HepG2 (cell line): ENCODE results near the gene ENO1. TPM values are rescaled to one million over a fixed set of nuclear protein-coding genes. Genes with fewer than 3 reads are reported as not detected.
A peak's percentile ranks its signal among the peaks of the same experiment; 100 is the strongest.

Experiments
- ELF3 ChIP-seq: IDR thresholded peaks from 2 replicates; pipeline ENCODE4 v1.6.1; 2016; ENCODE audit warnings: missing genetic modification reagents, missing compliant biosample characterization
- FOXP1 ChIP-seq, 2 experiments: fragments of 450-650 bp in 1 of 2; IDR thresholded peaks; 2 replicates each; pipeline ENCODE4 v1.6.1; 2017 to 2018; ENCODE audit warnings: antibody characterized with exemption in 1 of 2
- HBP1 ChIP-seq: IDR thresholded peaks from 2 replicates; pipeline ENCODE4 v1.6.1; 2016; ENCODE audit warnings: low read depth, control low read depth
- HDAC2 ChIP-seq: sonication (generic); formaldehyde crosslinking; IDR thresholded peaks from 2 replicates; pipeline ENCODE4 v1.4.0; 2020; ENCODE audit warnings: missing genetic modification reagents
- HES4 ChIP-seq: sonication (generic); formaldehyde crosslinking; IDR thresholded peaks from 2 replicates; pipeline ENCODE4 v1.9.0; 2021; ENCODE audit warnings: mild to moderate bottlenecking, missing genetic modification reagents, borderline replicate concordance
- HOXA3 ChIP-seq: sonication (generic); formaldehyde crosslinking; IDR thresholded peaks from 2 replicates; pipeline ENCODE4 v1.5.0; 2020; ENCODE audit warnings: missing genetic modification reagents
- JDP2 ChIP-seq: sonication (generic); formaldehyde crosslinking; IDR thresholded peaks from 2 replicates; pipeline ENCODE4 v1.8.1; 2022; ENCODE audit warnings: missing genetic modification reagents, borderline replicate concordance
- KDM3A ChIP-seq: IDR thresholded peaks from 2 replicates; pipeline ENCODE4 v1.6.1; 2018; ENCODE audit warnings: low read depth, missing compliant biosample characterization
- MAZ ChIP-seq, 2 experiments: sonication (generic) in 1 of 2; formaldehyde crosslinking in 1 of 2; IDR thresholded peaks; 2 replicates each; pipeline versions ENCODE4 v1.5.0 to v1.6.1; 2012 to 2020; ENCODE audit warnings: low read depth in 2 of 2, mild to moderate bottlenecking in 2 of 2, borderline replicate concordance in 1 of 2, improper control_type of control experiment in 1 of 2, low read length in 1 of 2, missing genetic modification reagents in 1 of 2, moderate library complexity in 1 of 2
- MBNL3 ChIP-seq: fragments of 250-450 bp; sonication (Bioruptor Pico); conservative IDR thresholded peaks from 2 replicates; pipeline ENCODE4 v1.8.0; 2022; ENCODE audit warnings: mild to moderate bottlenecking, inconsistent platforms
- NAIF1 ChIP-seq: sonication (generic); formaldehyde crosslinking; IDR thresholded peaks from 2 replicates; pipeline ENCODE4 v1.5.0; 2020; ENCODE audit warnings: mild to moderate bottlenecking, missing genetic modification reagents, borderline replicate concordance
- NCOR1 ChIP-seq: fragments of 200-600 bp; sonication (generic); IDR thresholded peaks from 2 replicates; pipeline ENCODE4 v1.7.0; 2017; ENCODE audit warnings: antibody characterized with exemption, low read length, borderline replicate concordance
- SIX1 ChIP-seq: sonication (generic); formaldehyde crosslinking; IDR thresholded peaks from 2 replicates; pipeline ENCODE4 v1.4.0; 2020; ENCODE audit warnings: missing genetic modification reagents, borderline replicate concordance
- SIX4 ChIP-seq: sonication (generic); formaldehyde crosslinking; IDR thresholded peaks from 2 replicates; pipeline ENCODE4 v1.4.0; 2020; ENCODE audit warnings: missing genetic modification reagents
- SP140L ChIP-seq: sonication (generic); formaldehyde crosslinking; IDR thresholded peaks from 2 replicates; pipeline ENCODE4 v1.4.0; 2020; ENCODE audit warnings: missing genetic modification reagents, borderline replicate concordance
- SPEN ChIP-seq: sonication (generic); formaldehyde crosslinking; IDR thresholded peaks from 2 replicates; pipeline ENCODE4 v1.5.1; 2020; ENCODE audit warnings: low read depth, mild to moderate bottlenecking, missing genetic modification reagents
- SRSF4 ChIP-seq: fragments of 200-400 bp; formaldehyde crosslinking; IDR thresholded peaks from one replicate; pipeline ENCODE4 v1.6.1; 2018; ENCODE audit warnings: mild to moderate bottlenecking, low read depth, low read length, moderate library complexity; ENCODE audit not compliant: poor library complexity, severe bottlenecking
- SRY ChIP-seq: sonication (generic); formaldehyde crosslinking; IDR thresholded peaks from 2 replicates; pipeline ENCODE4 v1.8.0; 2022; ENCODE audit warnings: mild to moderate bottlenecking, missing genetic modification reagents
- SSRP1 ChIP-seq: IDR thresholded peaks from 2 replicates; pipeline ENCODE4 v1.6.1; 2016; ENCODE audit warnings: control low read depth
- TGIF2 ChIP-seq: IDR thresholded peaks from 2 replicates; pipeline ENCODE4 v1.6.1; 2016; ENCODE audit warnings: control low read depth, missing compliant biosample characterization
- ZBTB20 ChIP-seq: sonication (generic); formaldehyde crosslinking; IDR thresholded peaks from 2 replicates; pipeline ENCODE4 v1.8.1; 2023; ENCODE audit warnings: missing genetic modification reagents, low read depth, mild to moderate bottlenecking, borderline replicate concordance
- ZFP82 ChIP-seq: sonication (generic); formaldehyde crosslinking; IDR thresholded peaks from 2 replicates; pipeline ENCODE4 v1.5.1; 2020; ENCODE audit warnings: mild to moderate bottlenecking, missing genetic modification reagents, borderline replicate concordance
- ZKSCAN1 ChIP-seq: fragments of 150-350 bp; IDR thresholded peaks from 2 replicates; pipeline ENCODE4 v1.6.1; 2014; ENCODE audit warnings: low read length
- ZMYM4 ChIP-seq: sonication (generic); formaldehyde crosslinking; IDR thresholded peaks from 2 replicates; pipeline ENCODE4 v1.8.1; 2023; ENCODE audit warnings: mild to moderate bottlenecking, missing genetic modification reagents
- ZNF20 ChIP-seq: sonication (generic); formaldehyde crosslinking; IDR thresholded peaks from 2 replicates; pipeline ENCODE4 v1.4.0; 2020; ENCODE audit warnings: mild to moderate bottlenecking, moderate library complexity, missing genetic modification reagents
- ZNF530 ChIP-seq: sonication (generic); formaldehyde crosslinking; IDR thresholded peaks from 2 replicates; pipeline ENCODE4 v1.5.0; 2020; ENCODE audit warnings: low read depth, mild to moderate bottlenecking, missing genetic modification reagents
- ZNF547 ChIP-seq: sonication (generic); formaldehyde crosslinking; IDR thresholded peaks from 2 replicates; pipeline ENCODE4 v1.5.1; 2020; ENCODE audit warnings: mild to moderate bottlenecking, missing genetic modification reagents
- ZNF670 ChIP-seq: sonication (generic); formaldehyde crosslinking; IDR thresholded peaks from 2 replicates; pipeline ENCODE4 v1.8.0; 2022; ENCODE audit warnings: mild to moderate bottlenecking, missing genetic modification reagents, borderline replicate concordance
- ZNF773 ChIP-seq: sonication (generic); formaldehyde crosslinking; IDR thresholded peaks from 2 replicates; pipeline ENCODE4 v1.4.0; 2020; ENCODE audit warnings: missing genetic modification reagents, borderline replicate concordance
- ZNF841 ChIP-seq: sonication (generic); formaldehyde crosslinking; IDR thresholded peaks from 2 replicates; pipeline ENCODE4 v1.8.1; 2023; ENCODE audit warnings: missing genetic modification reagents, borderline replicate concordance
- polyA plus RNA-seq, 8 experiments: library from polyadenylated mRNA; depleted of rRNA in 3 of 8; stranded (reverse) in 7 of 8; unstranded in 1 of 8; fragments of >200 nt; fragmentation: Illumina TruSeq in 4 of 8; extraction: Trizol in 4 of 8; gene quantifications; 2 replicates each; pipeline versions ENCODE4 v1.2.1 to v1.2.3, GENCODE V29; 2011 to 2016; ENCODE audit warnings: low read depth in 4 of 8, missing spikeins in 1 of 8, mixed read lengths in 1 of 8; ENCODE audit not compliant: insufficient read depth in 1 of 8
- total RNA-seq, 5 experiments: library from RNA; depleted of rRNA; stranded (reverse); fragments of >200 nt; fragmentation: Illumina TruSeq; extraction: Trizol; gene quantifications; 2 replicates each; pipeline ENCODE4 v1.2.3, GENCODE V29; 2016; ENCODE audit warnings: low read depth in 1 of 5
- TF ChIP-seq, protein P1 (sequence below): sonication (generic); formaldehyde crosslinking; IDR thresholded peaks from 2 replicates; pipeline ENCODE4 v1.8.1; 2023; ENCODE audit warnings: missing genetic modification reagents, inconsistent platforms, borderline replicate concordance

The ENO1 gene
- total and polyA plus RNA-seq, 2 of the 13 experiments (the other 11 are each of a cell fraction or from before 2014, with no cell fraction given) = 1,559 to 3,103 TPM

DNA sequence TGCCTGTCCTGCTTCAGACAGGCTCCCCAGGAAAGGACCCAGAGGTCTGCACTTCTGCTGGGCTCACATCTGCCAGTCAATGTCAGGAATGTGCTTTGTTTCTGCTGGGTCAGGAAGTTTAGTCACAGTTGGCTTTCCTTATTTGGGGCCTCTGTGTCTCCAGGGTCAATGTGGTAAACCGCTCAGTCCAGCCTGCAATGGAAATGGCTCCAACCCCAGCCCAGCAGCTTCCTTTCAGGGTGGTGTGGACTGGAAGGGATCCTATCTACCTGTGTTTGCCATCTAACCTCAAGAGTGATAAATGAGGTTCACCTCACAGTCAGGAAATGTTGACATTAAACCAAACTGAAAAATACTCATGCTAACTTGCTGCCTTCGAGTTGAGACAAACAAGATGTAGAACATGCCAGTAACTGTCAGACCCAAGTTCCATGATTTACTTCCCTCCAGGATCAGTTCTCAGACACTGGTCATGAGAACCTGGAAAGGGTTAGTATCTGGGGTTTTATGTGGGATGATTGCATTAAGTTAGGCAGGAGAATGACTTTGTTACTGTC lies 20.3 kb downstream of the ENO1 start (continued):
- no peak for TF ChIP-seq HES4
- TF ChIP-seq ZNF20 = no peak
- TF ChIP-seq, protein P1, sequence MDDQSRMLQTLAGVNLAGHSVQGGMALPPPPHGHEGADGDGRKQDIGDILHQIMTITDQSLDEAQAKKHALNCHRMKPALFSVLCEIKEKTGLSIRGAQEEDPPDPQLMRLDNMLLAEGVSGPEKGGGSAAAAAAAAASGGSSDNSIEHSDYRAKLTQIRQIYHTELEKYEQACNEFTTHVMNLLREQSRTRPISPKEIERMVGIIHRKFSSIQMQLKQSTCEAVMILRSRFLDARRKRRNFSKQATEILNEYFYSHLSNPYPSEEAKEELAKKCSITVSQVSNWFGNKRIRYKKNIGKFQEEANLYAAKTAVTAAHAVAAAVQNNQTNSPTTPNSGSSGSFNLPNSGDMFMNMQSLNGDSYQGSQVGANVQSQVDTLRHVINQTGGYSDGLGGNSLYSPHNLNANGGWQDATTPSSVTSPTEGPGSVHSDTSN (CRISPR knock-in tag) = no peak
- no peak; the same call in 1 of the 2 replicates for TF ChIP-seq SRY
- TF ChIP-seq SIX4 (CRISPR knock-in tag) = no peak
- TF ChIP-seq JDP2 (CRISPR knock-in tag) = no peak
- no peak for TF ChIP-seq HBP1 (CRISPR knock-in tag)
- TF ChIP-seq ZFP82 (CRISPR knock-in tag) = no peak
- TF ChIP-seq MAZ (IDR thresholded peaks at IDR 0.05; ENCODE audit: borderline replicate concordance, low read depth, low read length) = no peak
- TF ChIP-seq MAZ (CRISPR knock-in tag; IDR thresholded peaks at IDR 0.05; ENCODE audit: low read depth) = no peak
- no peak for TF ChIP-seq MBNL3 (CRISPR knock-in tag)
- TF ChIP-seq ZBTB20 (CRISPR knock-in tag) = no peak
- no peak for TF ChIP-seq ZMYM4
- peak; percentile 54 for TF ChIP-seq TGIF2 (CRISPR knock-in tag)
- 0 out of 2 replicates have a peak, but pooled peaks have one; percentile 26 for TF ChIP-seq KDM3A (CRISPR knock-in tag)
- no peak for TF ChIP-seq ZNF530 (CRISPR knock-in tag)
- no peak for TF ChIP-seq SRSF4
- TF ChIP-seq SPEN (CRISPR knock-in tag) = peak; percentile 60; the same call in 1 of the 2 replicates
- no peak; the same call in 1 of the 2 replicates for TF ChIP-seq ZNF670 (CRISPR knock-in tag)
- no peak for TF ChIP-seq NCOR1
- peak; percentile 29 for TF ChIP-seq ELF3
- TF ChIP-seq ZNF773 (CRISPR knock-in tag) = no peak
- no peak for TF ChIP-seq SIX1
- peak; percentile 91 for TF ChIP-seq SSRP1 (CRISPR knock-in tag)
- peak; percentile 62 for TF ChIP-seq HOXA3 (CRISPR knock-in tag)
- no peak for TF ChIP-seq SP140L
- TF ChIP-seq ZKSCAN1 = no peak
- no peak for TF ChIP-seq NAIF1 (CRISPR knock-in tag)
- TF ChIP-seq ZNF547 (CRISPR knock-in tag) = no peak
- TF ChIP-seq ZNF841 (CRISPR knock-in tag) = no peak
- no peak for TF ChIP-seq HDAC2 (CRISPR knock-in tag)
- TF ChIP-seq FOXP1 (IDR thresholded peaks at IDR 0.05) = no peak
- no peak; the same call in 1 of the 2 replicates for TF ChIP-seq FOXP1 (CRISPR knock-in tag; IDR thresholded peaks at IDR 0.05)
